HUDEP-2 (cell line): ENCODE measurements around the gene UBASH3B.
"Not testable (repeated sequence)": the region's sequence is repeated elsewhere in the genome, so short reads cannot be mapped to it uniquely, and the experiment has no call there.

Source experiments
- DNase-seq, 76 experiments: peaks; one replicate each; lab custom pipeline; 2025; ENCODE audit not compliant: unreplicated experiment in 76 of 76; lab: John Stamatoyannopoulos, UW

The UBASH3B gene

DNA sequence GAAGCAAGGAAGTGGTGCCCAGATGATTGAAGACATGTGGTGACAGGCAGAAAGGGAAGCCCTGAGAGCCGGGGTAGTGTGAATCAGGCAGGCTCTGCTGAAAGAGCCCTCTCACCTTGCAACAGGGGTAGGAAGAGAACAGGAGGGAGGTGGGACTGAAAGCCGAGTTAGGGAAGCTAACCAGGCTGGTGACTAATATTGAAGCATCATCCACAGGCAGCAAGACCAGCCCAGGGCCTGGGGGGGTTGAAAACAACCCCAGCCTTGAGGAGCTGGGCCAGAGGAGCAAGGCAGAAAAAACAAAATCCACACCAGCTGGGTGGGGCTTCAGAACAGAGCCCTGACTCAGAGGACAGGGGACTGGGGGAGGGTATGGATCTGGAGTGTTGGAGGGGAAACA lies 147.8 kb downstream of the UBASH3B start:
- DNase-seq: no peak

- no peak for DNase-seq
Measured at GRCh38 chr11:122803716-122804115, 148.2 kb downstream of the UBASH3B start.

- no peak for DNase-seq
Measured at GRCh38 chr11:122804161-122804560, 148.6 kb downstream of the UBASH3B start.

DNA sequence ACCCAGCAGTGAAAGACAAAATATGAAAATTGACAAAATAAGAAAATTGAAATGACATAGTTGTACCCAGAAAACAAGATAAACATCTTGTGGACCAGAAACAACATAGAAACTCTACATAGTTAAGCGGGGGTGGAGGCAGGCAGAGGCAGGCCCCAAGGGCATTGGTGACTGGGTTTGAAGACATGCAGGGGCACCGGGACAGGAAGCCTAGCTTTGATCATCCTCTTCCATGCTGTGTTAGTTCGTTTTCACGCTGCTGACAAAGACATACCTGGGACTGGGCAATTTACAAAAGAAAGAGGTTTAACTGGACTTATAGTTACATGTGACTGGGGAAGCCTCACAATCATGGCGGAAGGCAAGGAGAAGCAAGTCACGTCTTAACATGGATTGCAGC lies 149.3 kb downstream of the UBASH3B start:
- no peak for DNase-seq

DNA sequence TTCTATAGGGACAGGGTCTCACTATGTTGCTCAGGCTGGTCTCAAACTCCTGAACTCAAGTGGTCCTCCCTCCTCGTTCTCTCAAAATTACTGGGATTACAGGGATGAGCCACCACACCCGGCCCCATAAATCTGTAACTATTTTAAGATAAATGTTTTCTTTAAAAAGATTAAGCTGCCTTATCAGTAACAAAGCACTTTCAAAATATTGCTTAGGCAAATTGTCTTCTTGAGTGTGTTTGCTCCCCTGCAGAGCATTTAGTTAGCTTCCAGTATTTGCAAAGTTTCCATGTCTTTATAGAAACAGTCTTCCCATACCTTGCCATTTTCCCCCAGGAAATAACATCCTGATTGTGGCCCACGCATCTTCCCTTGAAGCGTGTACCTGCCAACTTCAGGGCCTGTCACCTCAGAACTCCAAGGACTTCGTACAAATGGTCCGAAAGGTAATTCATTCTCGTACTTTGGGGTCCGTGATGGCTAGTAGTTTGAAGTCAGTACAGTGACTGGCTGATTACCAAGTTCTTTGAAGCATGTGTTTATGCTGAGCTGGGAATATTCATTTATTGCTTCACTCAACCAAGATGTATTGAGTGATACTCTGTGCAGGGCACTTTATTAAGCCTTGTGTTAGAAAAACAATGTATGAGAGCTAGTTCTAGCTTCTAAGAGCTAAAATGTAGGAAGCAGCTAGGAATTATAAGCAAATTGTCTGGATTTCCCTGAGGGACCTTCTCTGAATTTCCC lies 152.4 kb downstream of the UBASH3B start:
- no peak for DNase-seq

GRCh38 chr11:122808478-122808869 lies 153.0 kb downstream of the UBASH3B start:
- no peak for DNase-seq

- no peak for DNase-seq
Measured at GRCh38 chr11:122809866-122810265, 154.3 kb downstream of the UBASH3B start.

GRCh38 chr11:122811721-122812120 lies 156.2 kb downstream of the UBASH3B start:
- no peak for DNase-seq

GRCh38 chr11:122812638-122813037 lies 157.1 kb downstream of the UBASH3B start:
- no peak for DNase-seq

GRCh38 chr11:122813176-122813893 lies 157.8 kb downstream of the UBASH3B start:
- DNase-seq: no peak

- no peak for DNase-seq
Measured at GRCh38 chr11:122813894-122814270, 158.4 kb downstream of the UBASH3B start.

DNA sequence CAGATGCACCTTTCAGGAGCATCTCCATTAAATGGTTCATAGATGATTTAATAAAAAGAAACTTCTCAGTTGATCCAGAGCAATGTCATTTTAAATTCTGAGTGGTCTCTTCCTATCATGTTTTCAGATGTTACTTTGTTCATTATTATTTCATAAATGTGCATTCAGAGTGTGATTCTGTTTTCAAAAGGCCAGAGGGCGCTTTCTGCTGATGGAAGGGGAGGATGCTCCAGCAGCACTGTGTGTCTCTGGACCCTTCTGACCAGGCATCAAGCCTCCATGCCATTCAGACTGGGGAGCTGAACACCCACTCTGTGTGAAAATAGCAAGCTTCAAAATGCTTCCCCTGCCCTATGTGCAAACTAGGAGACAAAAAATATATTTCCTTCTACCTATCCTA lies 158.9 kb downstream of the UBASH3B start:
- peak in 4 of 76 experiments; percentile 2 to 13 (median 4) for DNase-seq

DNA sequence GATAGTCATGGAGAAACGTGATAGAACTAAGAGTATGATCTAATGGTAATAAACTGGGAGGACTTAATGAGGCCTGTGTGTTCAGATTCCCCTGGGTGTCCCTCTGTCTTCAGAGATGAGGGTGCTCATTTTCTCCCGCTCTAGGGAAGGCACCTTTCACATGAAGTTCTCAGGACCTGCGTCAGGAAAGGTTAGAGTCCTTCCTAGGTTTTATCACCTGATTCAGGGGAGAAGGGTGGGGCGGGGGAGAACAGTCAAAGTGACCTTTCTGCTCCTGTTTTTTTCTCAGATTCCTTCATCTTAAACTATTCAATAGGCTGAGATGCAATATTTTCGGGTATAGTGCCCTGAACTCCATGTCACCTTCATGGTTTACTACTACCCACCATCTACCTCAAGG lies 160.4 kb downstream of the UBASH3B start:
- no peak for DNase-seq

DNA sequence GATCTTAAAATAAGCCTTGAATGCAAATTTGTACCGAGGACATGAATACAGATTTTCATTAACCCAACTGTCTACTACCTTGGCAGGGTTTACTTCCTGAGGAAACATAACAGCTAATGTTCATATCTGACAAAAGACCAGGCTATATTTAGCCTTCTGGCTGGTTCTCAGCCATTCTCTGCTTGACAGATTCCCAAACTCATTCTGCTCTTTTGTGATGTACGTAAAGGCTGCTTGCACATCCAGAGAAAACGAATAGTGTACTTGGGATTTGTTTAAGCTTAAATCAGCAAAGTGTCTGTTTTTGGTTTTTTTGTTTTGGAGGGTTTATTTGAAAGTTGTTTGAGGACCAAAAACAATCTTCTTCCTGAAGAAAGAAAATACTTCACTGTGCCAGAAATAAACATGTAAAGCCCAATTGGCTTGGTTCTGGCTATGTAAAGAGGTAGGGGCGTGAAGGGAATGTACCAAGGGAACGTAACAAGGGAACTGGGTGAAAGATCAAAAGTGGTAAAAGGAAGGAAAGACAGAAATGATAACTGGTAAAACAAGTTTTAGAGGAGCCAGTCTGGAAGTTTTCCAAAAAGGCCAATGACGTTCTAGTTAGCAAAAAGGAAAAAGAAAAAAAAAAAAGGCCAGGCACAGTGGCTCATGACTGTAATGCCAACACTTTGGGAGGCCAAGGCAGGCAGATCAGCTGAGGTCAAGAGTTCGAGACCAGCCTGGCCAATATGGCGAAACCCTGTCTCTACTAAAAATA lies 161.4 kb downstream of the UBASH3B start:
- DNase-seq: no peak

DNA sequence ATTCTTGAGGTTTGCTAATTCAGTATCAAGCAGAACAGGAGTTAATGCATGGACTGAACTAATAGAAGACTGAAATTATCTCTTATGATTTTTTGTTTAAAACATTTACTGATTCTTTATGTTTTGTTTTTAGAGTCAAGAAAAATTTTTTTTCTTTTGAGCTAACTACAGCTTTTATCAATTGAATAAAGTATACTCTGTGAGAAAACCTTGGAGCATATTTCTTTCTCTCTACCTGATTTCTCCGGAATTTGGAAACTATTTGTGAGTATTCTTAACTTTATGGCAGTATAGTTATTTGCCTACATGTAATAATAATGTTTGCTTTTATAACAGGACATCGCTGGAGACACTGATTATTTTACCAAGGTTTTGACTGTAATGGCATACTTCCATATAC lies 164.6 kb downstream of the UBASH3B start:
- no peak for DNase-seq

GRCh38 chr11:122821169-122821568 lies 165.6 kb downstream of the UBASH3B start:
- DNase-seq: no peak

GRCh38 chr11:122822241-122822640 lies 166.7 kb downstream of the UBASH3B start:
- DNase-seq: no peak

DNA sequence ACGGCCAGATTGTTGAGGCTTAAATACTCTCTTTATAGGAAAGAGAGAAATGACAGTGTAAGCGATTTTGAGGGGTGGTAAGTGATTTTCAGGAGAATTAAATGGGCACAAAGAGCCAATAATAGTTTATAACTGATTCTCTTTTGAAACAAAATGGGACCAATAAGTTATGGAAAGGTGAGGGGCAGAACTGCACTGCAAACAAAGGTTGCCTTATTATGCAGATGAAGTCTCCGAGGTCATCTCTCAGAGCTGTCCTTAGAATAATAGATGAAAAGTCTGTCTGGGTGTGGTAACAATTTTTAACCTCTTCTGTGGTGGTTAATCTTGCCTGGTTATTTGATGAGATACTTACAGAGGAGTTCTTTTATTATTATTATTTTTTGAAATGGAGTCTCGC lies 168.0 kb downstream of the UBASH3B start:
- DNase-seq: no peak

DNA sequence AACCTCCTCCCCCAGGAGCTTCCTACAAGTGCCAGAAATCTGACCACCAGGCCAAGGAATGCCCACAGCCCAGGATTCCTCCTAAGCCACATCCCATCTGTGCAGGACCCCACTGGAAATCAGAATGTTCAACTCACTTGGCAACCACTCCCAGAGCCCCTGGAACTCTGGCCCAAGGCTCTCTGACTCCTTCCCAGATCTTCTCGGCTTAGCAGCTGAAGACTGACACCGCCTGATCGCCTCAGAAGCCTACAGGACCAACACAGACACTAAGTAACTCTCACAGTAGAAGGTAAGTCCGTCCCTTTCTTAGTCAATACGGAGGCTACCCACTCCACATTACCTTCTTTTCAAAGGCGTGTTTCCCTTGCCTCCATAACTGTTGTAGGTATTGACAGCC lies 173.8 kb downstream of the UBASH3B start:
- not testable (repeated sequence) for DNase-seq

GRCh38 chr11:122832297-122832696 lies 176.8 kb downstream of the UBASH3B start:
- DNase-seq: not testable (repeated sequence)

DNA sequence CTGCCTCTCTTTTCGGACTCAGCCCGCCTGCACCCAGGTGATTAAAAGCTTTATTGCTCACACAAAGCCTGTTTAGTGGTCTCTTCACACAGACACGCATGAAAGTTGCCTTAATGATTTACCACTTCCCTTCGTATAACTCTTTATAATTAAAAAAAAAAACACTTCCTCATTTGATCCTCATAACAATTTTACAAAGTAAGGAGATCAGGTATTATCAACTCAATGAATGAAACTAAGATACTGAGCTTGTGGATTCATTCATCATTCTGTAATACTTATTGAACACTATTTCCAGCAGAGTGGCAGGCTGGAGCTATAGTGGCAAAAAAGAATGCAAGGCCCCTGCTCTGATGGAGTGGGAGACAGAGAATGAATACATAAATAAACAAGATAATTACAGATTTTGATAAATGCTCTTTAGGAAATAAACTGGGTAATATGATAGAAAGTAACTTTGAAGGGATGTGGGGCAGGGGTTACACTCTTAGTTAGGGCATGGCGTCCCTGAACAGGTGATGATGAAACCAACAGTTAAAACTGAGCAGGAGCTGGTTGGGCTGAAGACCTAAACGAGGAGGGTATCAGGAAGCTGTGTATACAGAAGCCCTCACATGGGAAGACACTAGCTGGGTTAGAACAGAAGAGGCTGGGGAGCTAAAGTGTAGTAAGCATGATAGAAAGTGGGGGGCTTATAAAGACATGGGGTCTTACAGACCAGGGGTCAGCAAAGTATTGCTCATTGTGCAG lies 177.4 kb downstream of the UBASH3B start:
- DNase-seq: peak in 1 of 76 experiments; percentile 7
